ENCODE data around the gene COL6A5. TPM values are rescaled to one million over a fixed set of nuclear protein-coding genes. Genes with fewer than 3 reads are reported as not detected.

The COL6A5 gene
- total and polyA plus RNA-seq, 10 of the 15 experiments (the other 5 are each of a cell fraction or from before 2014, with no cell fraction given) = 0.04 to 0.11 TPM; not detected in 8

DNA sequence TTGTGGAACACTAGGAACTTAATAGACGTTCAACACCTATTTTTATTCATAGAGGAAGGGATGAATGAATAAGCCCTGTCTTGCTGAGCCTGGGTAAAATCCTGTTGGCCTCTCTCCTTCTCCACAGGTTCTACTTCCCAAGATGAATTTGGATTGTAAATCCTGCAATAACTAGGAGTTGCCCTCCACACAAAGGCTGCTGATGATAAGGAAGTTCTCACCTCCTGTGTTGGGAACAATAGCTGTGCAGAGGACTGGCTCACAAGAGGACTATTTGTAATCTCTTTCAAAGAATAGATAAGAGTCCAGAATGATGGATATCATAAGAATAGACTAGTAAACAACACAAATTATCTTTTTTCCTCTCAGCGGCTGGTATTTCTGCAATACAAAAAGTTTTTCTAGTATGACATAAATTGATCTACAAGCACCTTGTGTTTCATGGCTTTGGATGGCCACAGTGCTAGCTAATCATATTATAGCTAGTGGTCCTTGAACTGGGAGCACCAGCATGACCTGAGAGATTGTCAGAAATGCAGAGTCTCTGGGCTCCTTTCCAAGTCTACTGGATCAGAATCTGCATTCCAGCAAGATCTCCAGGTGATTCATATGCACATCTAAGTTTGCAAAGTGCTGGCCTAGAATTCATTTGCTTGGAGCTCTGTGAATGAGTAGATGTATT lies 143.4 kb downstream of the COL6A5 start:
- Histone ChIP-seq H2AFZ (ENCODE audit: control insufficient read depth, low read depth, low read length) (no peak overlapping the region), H3K27ac (ENCODE audit: control insufficient read depth, insufficient read depth) (no peak overlapping the region), H3K27me3 (replicated peaks in 1 of 2; ENCODE audit: control insufficient read depth in 2 of 2, insufficient read depth in 2 of 2, low read length in 1 of 2) (no peaks in the 10 kb centered on the region), H3K79me2 (ENCODE audit: control insufficient read depth, insufficient read depth, low read length) (no peaks in the 10 kb centered on the region), H3K4me3 (no peak overlapping the region), H3K4me2 (ENCODE audit: control insufficient read depth, insufficient read depth) (no peak overlapping the region), H3K4me1 (ENCODE audit: control insufficient read depth, insufficient read depth, low read length) (no peaks in the 10 kb centered on the region), H3K36me3 (ENCODE audit: control insufficient read depth in 2 of 2, insufficient read depth in 2 of 2, low read length in 1 of 2) (no peaks in the 10 kb centered on the region), H3K9me3 (replicated peaks; ENCODE audit: control insufficient read depth, insufficient read depth, low read length) (no peaks in the 10 kb centered on the region), H4K20me1 (ENCODE audit: control insufficient read depth, insufficient read depth) (no peaks in the 10 kb centered on the region), H3K9ac (ENCODE audit: control insufficient read depth, insufficient read depth, low read length) (no peak overlapping the region)
- in situ Hi-C loops (cut with MboI) = no loop called here
- POLR2A ChIA-PET = no interaction called here
- no peak for TF ChIP-seq EED (IDR thresholded peaks at IDR 0.05; ENCODE audit: low read depth)
- TF ChIP-seq TCF3 (IDR thresholded peaks at IDR 0.05; ENCODE audit: borderline replicate concordance, insufficient read depth, low read depth, low read length) = no peak
- no peak for TF ChIP-seq GABPA (IDR thresholded peaks at IDR 0.05; ENCODE audit: low read depth)
- no peak for TF ChIP-seq RAD21 (IDR thresholded peaks at IDR 0.05; ENCODE audit: insufficient read depth, low read depth, low read length)
- TF ChIP-seq SIX5 (IDR thresholded peaks at IDR 0.05; ENCODE audit: low read depth, low read length, severe bottlenecking) = no peak
- TF ChIP-seq RBBP5 (conservative IDR thresholded peaks at IDR 0.05) = no peak
- no peak for TF ChIP-seq CREM (IDR thresholded peaks at IDR 0.05; ENCODE audit: low read depth)
- TF ChIP-seq NFYA (IDR thresholded peaks at IDR 0.05; ENCODE audit: borderline replicate concordance, low read depth, low read length) = no peak
- TF ChIP-seq RUNX3 (IDR thresholded peaks at IDR 0.05; ENCODE audit: low read length) = no peak
- TF ChIP-seq SMARCA5 (IDR thresholded peaks at IDR 0.05) = no peak
- TF ChIP-seq RELA (IDR thresholded peaks at IDR 0.05; ENCODE audit: borderline replicate concordance, partially characterized antibody) = no peak
- TF ChIP-seq HDAC2 (IDR thresholded peaks at IDR 0.05) = no peak
- SMC1A ChIA-PET (ENCODE audit: uncharacterized antibody, unreplicated experiment) = no interaction called here
- no TSS peak for BruUV-seq (replicated peaks)
- ATAC-seq = no peak
- RAD21 ChIA-PET (ENCODE audit: unreplicated experiment) = no interaction called here
- FAIRE-seq = no peak
- CTCF ChIA-PET = no interaction called here
- no peak for DNase-seq (ENCODE audit: low read depth, low spot score)
- 50% methylated on average over 2 of the region's 2 CpGs for WGBS (ENCODE audit: insufficient coverage, insufficient replicate concordance, low lambda C conversion rate, missing lambda C conversion rate)
- intact Hi-C loops (cut with micrococcal nuclease; ENCODE audit: unreplicated experiment) = no loop called here

Measured in GM12878 (cell line).